GM12875 (cell line): ENCODE data around the gene IQSEC1.

Experiments
- H3K4me3 ChIP-seq: one replicate; pipeline ENCODE4 v1.5.1; 2011; ENCODE audit warnings: low read depth, low read length, control low read depth
- TF ChIP-seq, protein P1 (sequence below): IDR thresholded peaks from 2 replicates; pipeline ENCODE4 v1.5.1; 2011; ENCODE audit warnings: low read depth, mild to moderate bottlenecking, control low read depth, inconsistent platforms, low read length, moderate library complexity, borderline replicate concordance; ENCODE audit not compliant: insufficient read depth

Gene IQSEC1

GRCh38 chr3:12995389-12996180 is 77.6 kb downstream of the IQSEC1 start:
- TF ChIP-seq, protein P1, sequence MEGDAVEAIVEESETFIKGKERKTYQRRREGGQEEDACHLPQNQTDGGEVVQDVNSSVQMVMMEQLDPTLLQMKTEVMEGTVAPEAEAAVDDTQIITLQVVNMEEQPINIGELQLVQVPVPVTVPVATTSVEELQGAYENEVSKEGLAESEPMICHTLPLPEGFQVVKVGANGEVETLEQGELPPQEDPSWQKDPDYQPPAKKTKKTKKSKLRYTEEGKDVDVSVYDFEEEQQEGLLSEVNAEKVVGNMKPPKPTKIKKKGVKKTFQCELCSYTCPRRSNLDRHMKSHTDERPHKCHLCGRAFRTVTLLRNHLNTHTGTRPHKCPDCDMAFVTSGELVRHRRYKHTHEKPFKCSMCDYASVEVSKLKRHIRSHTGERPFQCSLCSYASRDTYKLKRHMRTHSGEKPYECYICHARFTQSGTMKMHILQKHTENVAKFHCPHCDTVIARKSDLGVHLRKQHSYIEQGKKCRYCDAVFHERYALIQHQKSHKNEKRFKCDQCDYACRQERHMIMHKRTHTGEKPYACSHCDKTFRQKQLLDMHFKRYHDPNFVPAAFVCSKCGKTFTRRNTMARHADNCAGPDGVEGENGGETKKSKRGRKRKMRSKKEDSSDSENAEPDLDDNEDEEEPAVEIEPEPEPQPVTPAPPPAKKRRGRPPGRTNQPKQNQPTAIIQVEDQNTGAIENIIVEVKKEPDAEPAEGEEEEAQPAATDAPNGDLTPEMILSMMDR: no peak

DNA sequence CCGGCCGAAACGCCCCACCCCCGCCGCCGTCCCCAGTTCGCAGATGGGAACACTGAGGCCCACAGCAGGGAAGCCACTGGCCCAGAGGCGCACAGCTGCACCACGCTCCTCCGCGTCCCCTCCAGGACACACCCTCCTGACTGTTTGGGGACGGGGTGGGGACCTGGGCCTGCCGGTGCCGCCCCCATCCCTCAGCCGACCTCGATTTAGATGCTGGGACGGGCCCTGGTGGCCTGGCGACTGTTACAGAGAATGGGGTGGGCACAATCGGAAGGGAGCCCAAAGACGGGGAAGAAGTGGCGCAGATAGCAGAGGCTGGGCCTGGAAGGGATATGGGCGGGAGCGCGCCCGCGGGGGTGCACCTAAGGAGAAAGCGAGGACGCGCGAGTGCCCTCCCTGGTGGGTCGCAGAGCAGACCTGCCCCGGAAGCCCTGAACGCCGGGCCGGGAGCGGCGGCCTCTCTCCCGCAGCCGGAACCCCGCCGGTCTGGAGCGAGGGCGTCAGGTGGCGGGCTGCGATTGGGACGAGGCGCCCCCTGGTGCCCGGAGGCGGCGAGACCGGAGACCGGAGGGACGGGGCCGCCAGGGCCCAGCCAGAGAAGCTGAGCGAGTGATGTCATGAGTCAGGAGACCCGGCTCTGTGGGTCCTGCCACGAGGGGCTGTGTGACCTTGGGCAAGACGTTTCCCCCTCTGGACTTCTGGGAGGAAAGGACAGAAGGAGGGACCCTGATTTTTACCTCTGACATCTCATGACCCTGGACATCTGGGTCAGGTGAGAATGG is 78.4 kb downstream of the IQSEC1 start:
- H3K4me3 ChIP-seq: peak overlapping the region; percentile 43
- TF ChIP-seq, protein P1: peak; percentile 91

More at GRCh38 chr3:12995389-12996180, 77.6 kb downstream of the IQSEC1 start:
- peak overlapping the region; percentile 43 for H3K4me3 ChIP-seq

DNA sequence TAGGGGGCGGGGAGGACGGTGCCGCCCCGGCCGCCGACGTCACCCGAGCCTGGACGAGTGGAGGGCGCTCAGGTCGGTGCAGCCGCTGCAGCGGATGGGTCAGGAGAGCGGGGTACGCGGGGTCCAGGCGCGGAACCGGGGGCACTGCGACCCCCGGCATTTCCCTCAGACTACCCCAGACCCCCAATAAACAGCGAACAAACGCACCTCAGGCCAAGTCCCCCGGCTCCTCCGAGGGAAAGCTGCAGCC is 78.9 kb downstream of the IQSEC1 start:
- TF ChIP-seq, protein P1: no peak
- peak overlapping the region; percentile 43 for H3K4me3 ChIP-seq

DNA sequence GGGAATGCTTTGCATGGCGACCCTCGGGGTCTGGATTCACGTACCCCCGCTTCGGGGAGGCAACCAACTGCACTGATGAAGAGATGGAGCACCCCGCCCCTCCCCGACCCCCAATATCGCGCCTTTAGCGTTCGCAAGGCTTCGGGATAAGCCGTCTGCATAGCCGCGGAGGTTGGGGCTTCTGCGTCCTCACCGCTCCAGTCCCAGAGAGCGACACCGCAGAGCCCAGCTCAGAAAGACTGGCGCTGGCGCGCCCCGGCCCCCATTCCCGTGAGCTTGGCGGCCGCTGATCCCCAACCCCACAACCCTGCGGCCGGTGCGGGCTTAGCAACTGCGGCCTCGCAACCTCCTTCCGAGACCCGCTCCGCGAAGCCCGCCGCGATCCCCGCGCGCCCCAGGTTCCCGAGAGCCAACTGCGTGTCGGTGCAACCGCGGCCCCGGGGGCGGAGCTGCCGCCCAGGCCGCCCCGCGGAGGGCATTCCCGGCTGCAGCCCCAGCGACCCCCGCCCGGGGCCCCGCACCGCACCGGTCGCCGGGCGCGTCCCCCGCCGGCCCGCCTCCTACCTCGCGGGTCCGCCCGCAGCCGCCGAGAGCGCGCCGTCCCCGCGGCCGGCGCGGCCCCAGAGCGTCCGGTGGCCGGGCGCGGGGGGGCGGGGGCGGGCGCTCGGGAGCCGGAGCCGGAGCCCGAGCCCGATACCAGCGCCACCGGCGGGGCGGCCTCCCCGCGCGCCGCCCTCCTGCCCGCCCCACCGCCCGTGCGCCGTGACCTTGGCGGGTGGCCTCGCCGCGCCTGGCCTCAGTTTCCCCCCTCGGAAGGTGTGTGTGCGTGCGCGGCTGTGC is 79.5 kb downstream of the IQSEC1 start:
- H3K4me3 ChIP-seq: peak overlapping the region; percentile 58
- TF ChIP-seq, protein P1: no peak

DNA sequence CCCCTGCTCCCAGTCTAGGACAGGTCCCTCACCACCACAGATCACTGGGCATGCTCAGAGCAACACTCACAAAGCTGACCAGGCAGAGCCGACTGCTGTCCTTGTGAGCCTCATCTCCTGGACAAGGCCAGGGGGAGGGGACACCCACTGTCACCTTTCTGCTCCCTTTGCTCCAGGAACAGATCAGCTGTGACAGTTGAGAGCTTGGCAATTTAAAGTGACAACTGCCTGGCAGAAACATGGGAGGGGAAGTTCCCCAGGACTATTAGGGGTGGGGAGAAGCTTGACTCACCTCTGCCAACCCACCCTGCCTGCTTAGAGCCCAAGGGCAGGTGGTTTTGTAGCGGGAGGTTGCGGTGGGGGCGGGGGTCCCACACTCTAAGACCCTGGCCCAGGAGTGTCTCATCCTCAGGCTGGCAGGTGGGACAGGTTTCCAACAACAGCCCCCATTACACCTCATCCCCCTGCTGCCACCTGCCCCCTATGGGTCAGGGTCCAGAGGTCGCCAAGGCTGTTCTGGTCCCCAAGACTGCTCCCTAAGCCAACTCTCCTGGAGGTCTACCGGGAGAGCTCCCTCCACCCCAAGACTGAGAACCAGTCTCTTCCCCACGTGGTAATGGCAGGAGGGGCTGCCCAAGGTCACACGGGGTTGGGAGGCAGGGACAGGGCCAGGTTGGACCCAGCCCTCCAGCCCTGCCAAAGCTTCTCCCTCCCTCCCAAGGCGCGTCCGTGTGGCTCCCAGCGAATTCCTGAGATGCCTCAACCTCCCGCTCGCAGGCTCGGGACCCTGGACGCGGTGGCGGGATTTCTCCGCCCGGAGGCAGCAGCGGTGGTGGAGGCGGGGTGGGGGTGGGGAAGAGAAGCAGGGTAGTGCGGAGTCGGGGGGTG is 80.4 kb downstream of the IQSEC1 start:
- TF ChIP-seq, protein P1: no peak
- H3K4me3 ChIP-seq: peak overlapping the region; percentile 58

GRCh38 chr3:12991861-12992281 is 81.4 kb downstream of the IQSEC1 start:
- TF ChIP-seq, protein P1: no peak

More at GRCh38 chr3:12991861-12992281, 81.4 kb downstream of the IQSEC1 start:
- H3K4me3 ChIP-seq: no peak overlapping the region
